Smooth muscle cell (in vitro differentiated cells): ENCODE results near the gene HPCAL1. TPM values are rescaled to one million over a fixed set of nuclear protein-coding genes. Genes with fewer than 3 reads are reported as not detected.

Source experiments
- DNase-seq: peaks from one replicate; lab custom pipeline; 2025; ENCODE audit not compliant: unreplicated experiment; lab: John Stamatoyannopoulos, UW
- H2AFZ ChIP-seq: fragments of 200-600 bp; sonication (generic); 2 replicates; pipeline ENCODE4 v1.6.0; 2016; ENCODE audit warnings: antibody characterized with exemption, low read depth, mild to moderate bottlenecking
- H3F3A ChIP-seq: fragments of 200-600 bp; sonication (generic); 2 replicates; pipeline ENCODE4 v1.6.0; 2017; ENCODE audit warnings: antibody characterized with exemption, low read depth
- H3K27ac ChIP-seq: fragments of 200-600 bp; sonication (generic); 2 replicates; pipeline ENCODE4 v1.5.1; 2016; ENCODE audit warnings: low read depth, mild to moderate bottlenecking
- H3K27me3 ChIP-seq: fragments of 200-600 bp; sonication (generic); 2 replicates; pipeline ENCODE4 v1.6.1; 2016; ENCODE audit warnings: low read depth, mild to moderate bottlenecking
- H3K36me3 ChIP-seq: fragments of 200-600 bp; sonication (generic); 2 replicates; pipeline ENCODE4 v1.5.1; 2016; ENCODE audit warnings: low read depth
- H3K4me1 ChIP-seq: fragments of 200-600 bp; sonication (generic); 2 replicates; pipeline ENCODE4 v1.5.1; 2016; ENCODE audit warnings: low read depth
- H3K4me2 ChIP-seq: fragments of 200-600 bp; sonication (generic); 2 replicates; pipeline ENCODE4 v1.6.0; 2016; ENCODE audit warnings: mild to moderate bottlenecking
- H3K4me3 ChIP-seq: fragments of 200-600 bp; sonication (generic); 2 replicates; pipeline ENCODE4 v1.5.1; 2016; ENCODE audit warnings: mild to moderate bottlenecking
- H3K79me2 ChIP-seq: fragments of 200-600 bp; sonication (generic); 2 replicates; pipeline ENCODE4 v1.6.0; 2016; ENCODE audit warnings: low read depth, mild to moderate bottlenecking
- H3K9ac ChIP-seq: fragments of 200-600 bp; sonication (generic); 2 replicates; pipeline ENCODE4 v1.6.0; 2016; ENCODE audit warnings: low read depth
- H3K9me3 ChIP-seq: fragments of 200-600 bp; sonication (generic); replicated peaks from 2 replicates; pipeline ENCODE4 v1.5.1; 2016; ENCODE audit warnings: low read depth
- H4K20me1 ChIP-seq: fragments of 200-600 bp; sonication (generic); 2 replicates; pipeline ENCODE4 v1.6.0; 2016; ENCODE audit warnings: low read depth
- WGBS: methylation state at CpG from one replicate; pipeline ENCODE4 v1.1.7; 2016; ENCODE audit warnings: low lambda C conversion rate; 5-methylcytosine and 5-hydroxymethylcytosine counted together
- polyA plus RNA-seq: library from polyadenylated mRNA; unstranded; fragments of >200 nt; fragmentation: Nextera tagmentation; extraction: Ambion mirVana; gene quantifications from 2 replicates; pipeline ENCODE4 v1.2.1, GENCODE V29; 2016
- total RNA-seq: library from RNA; depleted of rRNA; stranded (reverse); fragments of >200 nt; gene quantifications from 2 replicates; pipeline ENCODE4 v1.2.3, GENCODE V29; 2014
- TF ChIP-seq, protein P1 (sequence below): fragments of 200-600 bp; sonication (generic); IDR thresholded peaks from 2 replicates; pipeline ENCODE4 v1.5.1; 2017; ENCODE audit warnings: borderline replicate concordance, mild to moderate bottlenecking, antibody characterized with exemption; ENCODE audit not compliant: insufficient read depth, poor library complexity, severe bottlenecking

HPCAL1 gene
- total and polyA plus RNA-seq, 2 experiments from 2014 or later = 11.7 to 15.8 TPM

- Histone ChIP-seq H3F3A (no peaks in the 10 kb centered on the region), H3K79me2 (no peaks in the 10 kb centered on the region), H3K9me3 (no peaks in the 10 kb centered on the region), H3K4me3 (no peak overlapping the region), H3K36me3 (no peaks in the 10 kb centered on the region), H4K20me1 (no peaks in the 10 kb centered on the region), H3K27me3 (no peaks in the 10 kb centered on the region), H3K4me2 (peak overlapping the region; percentile 48), H3K9ac (no peak overlapping the region), H2AFZ (peak overlapping the region; percentile 29), H3K27ac (peak overlapping the region; percentile 20), H3K4me1 (peaks cover 20% of the 10 kb centered on the region)
- TF ChIP-seq, protein P1, sequence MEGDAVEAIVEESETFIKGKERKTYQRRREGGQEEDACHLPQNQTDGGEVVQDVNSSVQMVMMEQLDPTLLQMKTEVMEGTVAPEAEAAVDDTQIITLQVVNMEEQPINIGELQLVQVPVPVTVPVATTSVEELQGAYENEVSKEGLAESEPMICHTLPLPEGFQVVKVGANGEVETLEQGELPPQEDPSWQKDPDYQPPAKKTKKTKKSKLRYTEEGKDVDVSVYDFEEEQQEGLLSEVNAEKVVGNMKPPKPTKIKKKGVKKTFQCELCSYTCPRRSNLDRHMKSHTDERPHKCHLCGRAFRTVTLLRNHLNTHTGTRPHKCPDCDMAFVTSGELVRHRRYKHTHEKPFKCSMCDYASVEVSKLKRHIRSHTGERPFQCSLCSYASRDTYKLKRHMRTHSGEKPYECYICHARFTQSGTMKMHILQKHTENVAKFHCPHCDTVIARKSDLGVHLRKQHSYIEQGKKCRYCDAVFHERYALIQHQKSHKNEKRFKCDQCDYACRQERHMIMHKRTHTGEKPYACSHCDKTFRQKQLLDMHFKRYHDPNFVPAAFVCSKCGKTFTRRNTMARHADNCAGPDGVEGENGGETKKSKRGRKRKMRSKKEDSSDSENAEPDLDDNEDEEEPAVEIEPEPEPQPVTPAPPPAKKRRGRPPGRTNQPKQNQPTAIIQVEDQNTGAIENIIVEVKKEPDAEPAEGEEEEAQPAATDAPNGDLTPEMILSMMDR = no peak
- WGBS = 43% methylated on average over 17 of the region's 17 CpGs
- DNase-seq = no peak
Measured at GRCh38 chr2:10285556-10286198, 17.0 kb upstream of the HPCAL1 start.

DNA sequence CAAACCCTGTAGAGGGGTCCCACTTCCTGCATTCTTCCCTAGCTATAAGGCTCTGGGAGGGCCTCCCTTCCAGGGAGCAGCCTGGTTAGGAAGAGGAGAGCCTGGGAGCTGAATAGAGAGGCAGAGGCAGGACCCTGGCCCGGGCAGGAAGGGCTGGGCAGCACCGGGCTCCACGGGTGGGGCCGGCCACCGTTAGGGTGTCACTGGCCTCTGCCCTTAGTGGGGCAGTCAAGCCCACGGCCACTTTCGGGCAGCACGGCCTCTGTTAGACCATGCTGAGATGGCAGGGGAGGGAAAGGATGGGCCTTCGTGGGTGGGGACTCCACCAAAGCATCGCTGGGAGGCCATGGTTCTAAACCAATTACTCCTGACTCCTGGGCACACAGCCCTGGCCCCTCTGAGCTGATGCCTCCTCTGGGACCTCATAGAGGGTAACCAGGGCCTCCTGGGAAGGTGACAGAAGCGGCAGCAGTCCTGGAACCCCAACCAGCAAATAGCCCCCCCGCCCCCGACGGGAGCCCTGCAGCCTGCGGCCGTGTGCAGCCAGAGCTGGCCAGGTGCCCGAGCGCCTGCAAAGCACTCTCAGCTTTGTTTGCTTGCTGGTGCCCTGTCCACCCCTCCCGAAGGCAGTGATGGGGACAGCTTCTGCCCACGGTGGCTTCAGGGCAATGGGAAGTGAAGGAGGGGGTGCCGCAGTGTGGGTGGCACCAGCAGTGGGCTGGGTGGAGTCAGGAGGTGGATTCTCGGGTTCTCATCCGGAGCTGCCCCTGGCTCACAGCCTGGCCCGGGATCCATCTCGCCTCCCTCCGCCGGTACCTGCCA is 16.3 kb upstream of the HPCAL1 start:
- Histone ChIP-seq H3K27ac (no peak overlapping the region), H3K79me2 (no peaks in the 10 kb centered on the region), H3K36me3 (no peaks in the 10 kb centered on the region), H3K27me3 (no peaks in the 10 kb centered on the region), H3K4me1 (peaks cover 20% of the 10 kb centered on the region), H3K9me3 (no peaks in the 10 kb centered on the region), H3K4me3 (no peak overlapping the region), H4K20me1 (no peaks in the 10 kb centered on the region), H2AFZ (no peak overlapping the region), H3K4me2 (no peak overlapping the region), H3K9ac (no peak overlapping the region), H3F3A (no peaks in the 10 kb centered on the region)
- WGBS = 91% methylated on average over 25 of the region's 27 CpGs
- no peak for DNase-seq
- TF ChIP-seq, protein P1 = no peak

DNA sequence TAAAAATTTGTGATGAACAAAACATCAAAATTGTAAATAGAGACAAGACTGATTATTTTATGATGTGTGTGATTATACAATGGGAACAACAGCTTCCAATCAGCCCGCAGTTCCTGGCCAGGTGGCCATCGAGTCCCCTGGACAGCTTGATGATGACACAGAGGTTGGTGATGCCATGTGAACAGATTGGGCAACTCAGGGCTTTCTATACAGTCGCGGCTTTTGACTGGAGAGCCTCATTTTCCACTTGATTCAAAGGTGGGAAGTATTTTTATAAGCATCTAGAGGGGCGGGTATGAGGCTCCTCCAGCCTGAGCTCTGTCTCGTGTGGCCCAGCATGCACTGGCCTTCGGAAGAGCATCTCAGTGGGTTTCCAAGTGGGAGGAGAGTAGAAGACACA is 14.9 kb upstream of the HPCAL1 start:
- Histone ChIP-seq H3K27me3 (no peaks in the 10 kb centered on the region), H3K27ac (no peak overlapping the region), H4K20me1 (no peaks in the 10 kb centered on the region), H3K9ac (no peak overlapping the region), H3K79me2 (no peaks in the 10 kb centered on the region), H3K4me3 (no peak overlapping the region), H2AFZ (no peak overlapping the region), H3F3A (no peaks in the 10 kb centered on the region), H3K4me2 (no peak overlapping the region), H3K36me3 (no peaks in the 10 kb centered on the region), H3K4me1 (peaks cover 16% of the 10 kb centered on the region), H3K9me3 (no peaks in the 10 kb centered on the region)
- TF ChIP-seq, protein P1 = no peak
- no peak for DNase-seq
- 96% methylated on average over 7 of the region's 7 CpGs for WGBS
